Panc1 (cell line): ENCODE measurements around the gene KLRC4. TPM values are rescaled to one million over a fixed set of nuclear protein-coding genes. Genes with fewer than 3 reads are reported as not detected.

Experiments used
- ATAC-seq: fragments of 200-7000 bp; cut with Tn5 transposase; 2 replicates; pipeline ENCODE4 v1.9.1; 2020; ENCODE audit warnings: mild to moderate bottlenecking, moderate library complexity
- BruUV-seq: library from RNA; stranded (reverse); fragments of 400-500 nt; replicated peaks from 2 replicates; lab custom pipeline; 2021; lab: Mats Ljungman, UMichigan
- CTCF ChIA-PET: fragments of 300-600 bp; sonication (Branson Sonifier 250); formaldehyde crosslinking; loops from one replicate; lab custom pipeline; 2022; ENCODE audit warnings: antibody characterized with exemption; lab: Charles Lee
- POLR2A ChIA-PET: fragments of 300-600 bp; sonication (Branson Sonifier 250); formaldehyde crosslinking; loops from one replicate; lab custom pipeline; 2022; ENCODE audit warnings: antibody characterized with exemption; lab: Charles Lee
- DNase-seq: peaks from one replicate; pipeline ENCODE4 v3.0.0-alpha.2; 2010; ENCODE audit warnings: low read depth, low spot score
- H3K27ac ChIP-seq: 2 replicates; pipeline ENCODE4 v1.5.1; 2011; ENCODE audit warnings: mild to moderate bottlenecking, low read length, inconsistent platforms
- H3K27me3 ChIP-seq: fragments of 200-500 bp; sonication (Bioruptor generic); 2 replicates; pipeline ENCODE4 v1.6.0; 2014; ENCODE audit warnings: low read length, inconsistent platforms; ENCODE audit not compliant: control insufficient read depth, insufficient read depth
- H3K36me3 ChIP-seq: fragments of 200-500 bp; sonication (Bioruptor generic); 2 replicates; pipeline ENCODE4 v1.5.1; 2014; ENCODE audit warnings: inconsistent platforms, mild to moderate bottlenecking, low read length, moderate library complexity; ENCODE audit not compliant: control insufficient read depth, insufficient read depth
- H3K4me1 ChIP-seq: 2 replicates; pipeline ENCODE4 v1.5.1; 2011; ENCODE audit warnings: inconsistent platforms, mild to moderate bottlenecking, low read length, moderate library complexity; ENCODE audit not compliant: control insufficient read depth, insufficient read depth
- H3K4me3 ChIP-seq, 2 experiments: 2 replicates each; pipeline ENCODE4 v1.5.1; 2011 to 2012; ENCODE audit warnings: low read depth in 2 of 2, low read length in 2 of 2, mild to moderate bottlenecking in 2 of 2, inconsistent platforms in 1 of 2, moderate library complexity in 1 of 2
- H3K9me3 ChIP-seq: fragments of 200-500 bp; sonication (Bioruptor generic); 2 replicates; pipeline ENCODE4 v1.5.1; 2014; ENCODE audit warnings: low read depth, mild to moderate bottlenecking, inconsistent platforms, low read length, moderate library complexity; ENCODE audit not compliant: control insufficient read depth, insufficient read depth
- CTCF ChIP-seq: fragments of 450-650 bp; IDR thresholded peaks from 2 replicates; pipeline ENCODE4 v1.5.1; 2017; ENCODE audit warnings: mild to moderate bottlenecking
- POLR2AphosphoS5 ChIP-seq: IDR thresholded peaks from 2 replicates; pipeline ENCODE4 v1.6.1; 2012; ENCODE audit warnings: mild to moderate bottlenecking, low read depth, low read length, moderate library complexity
- REST ChIP-seq, 2 experiments: IDR thresholded peaks; 2 replicates each; pipeline ENCODE4 v1.6.1; 2011 to 2012; ENCODE audit warnings: low read depth in 2 of 2, control low read depth in 1 of 2, low read length in 1 of 2, mild to moderate bottlenecking in 1 of 2, moderate library complexity in 1 of 2; ENCODE audit not compliant: insufficient read depth in 1 of 2
- SIN3A ChIP-seq: IDR thresholded peaks from 2 replicates; pipeline ENCODE4 v1.6.1; 2012; ENCODE audit warnings: low read depth, mild to moderate bottlenecking, low read length, moderate library complexity, borderline replicate concordance; ENCODE audit not compliant: insufficient read depth
- TCF7L2 ChIP-seq: IDR thresholded peaks from 2 replicates; pipeline ENCODE4 v1.6.1; 2011; ENCODE audit warnings: mild to moderate bottlenecking, low read depth, low read length, inconsistent platforms
- in situ Hi-C: cut with HindIII; loops from 2 replicates; pipeline ENCODE4 v1.10.0; 2016; ENCODE audit warnings: low sequenced_read_pairs, low pct_unique_long_range_greater_than_20kb
- intact Hi-C: fragments of 100-400 bp; cut with micrococcal nuclease; formaldehyde crosslinking; loops from one replicate; pipeline ENCODE4 v1.10.0; 2022; ENCODE audit not compliant: unreplicated experiment
- total RNA-seq: library from RNA; stranded (reverse); gene quantifications from one replicate; pipeline ENCODE4 v1.2.1, GENCODE V29; 2021; ENCODE audit not compliant: unreplicated experiment

The KLRC4 gene
- total RNA-seq, 1 experiment from 2014 or later: 1.4 TPM

DNA sequence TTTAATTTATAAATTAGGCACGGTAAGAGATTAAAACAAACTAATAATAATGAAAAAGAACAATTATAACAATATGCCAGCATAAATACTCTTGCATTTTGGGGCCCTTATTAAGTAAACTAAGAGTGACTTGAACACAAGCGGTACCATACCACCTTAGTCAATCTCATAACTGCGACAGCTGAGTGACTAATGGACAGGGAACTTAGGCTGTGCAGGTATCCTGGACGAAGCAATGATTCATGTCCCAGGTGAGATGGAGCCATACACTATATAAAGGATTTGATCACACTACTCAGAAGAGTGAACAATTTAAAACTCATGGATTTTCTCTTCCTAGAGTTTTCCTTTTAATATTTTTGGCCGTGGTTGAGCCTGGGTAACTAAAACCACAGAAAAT lies 4.3 kb downstream of the KLRC4 start:
- peaks cover 7% of the 10 kb centered on the region; the same call in 1 of the 2 replicates for H3K4me1 ChIP-seq
- ChIA-PET POLR2A (no interaction called here), CTCF (no interaction called here)
- no peak for ATAC-seq
- BruUV-seq: no TSS peak
- in situ Hi-C loops (no loop called here), intact Hi-C loops (no loop called here)
- DNase-seq: no peak
- H3K27me3 ChIP-seq: no peaks in the 10 kb centered on the region
- peak overlapping the region; percentile 34; the same call in 1 of the 2 replicates for H3K27ac ChIP-seq
- 0 out of 2 replicates have a peak, but pooled peaks cover 2% of the 10 kb centered on the region for H3K9me3 ChIP-seq
- no peaks in the 10 kb centered on the region; the same call in 1 of the 2 replicates for H3K36me3 ChIP-seq
- no peak overlapping the region for H3K4me3 ChIP-seq
- no peak for TF ChIP-seq POLR2AphosphoS5
- TF ChIP-seq SIN3A: no peak
- TF ChIP-seq TCF7L2: no peak
- TF ChIP-seq REST (IDR thresholded peaks at IDR 0.05; ENCODE audit: insufficient read depth in 1 of 2, low read depth in 2 of 2, low read length in 1 of 2): no peak
- TF ChIP-seq CTCF: no peak

GRCh38 chr12:10404798-10405197 lies 4.8 kb downstream of the KLRC4 start:
- ChIA-PET CTCF (no interaction called here), POLR2A (no interaction called here)
- TF ChIP-seq CTCF: no peak
- TF ChIP-seq REST (IDR thresholded peaks at IDR 0.05; ENCODE audit: insufficient read depth in 1 of 2, low read depth in 2 of 2, low read length in 1 of 2): no peak
- no peak for TF ChIP-seq POLR2AphosphoS5
- TF ChIP-seq SIN3A: no peak
- no peak for TF ChIP-seq TCF7L2
- Histone ChIP-seq H3K4me3 (no peak overlapping the region), H3K9me3 (0 out of 2 replicates have a peak, but pooled peaks cover 2% of the 10 kb centered on the region), H3K4me1 (peaks cover 7% of the 10 kb centered on the region; the same call in 1 of the 2 replicates), H3K36me3 (no peaks in the 10 kb centered on the region; the same call in 1 of the 2 replicates), H3K27me3 (no peaks in the 10 kb centered on the region), H3K27ac (no peak overlapping the region; the same call in 1 of the 2 replicates)
- intact Hi-C loops (no loop called here), in situ Hi-C loops (no loop called here)
- no TSS peak for BruUV-seq
- ATAC-seq (no peak), DNase-seq (no peak)
